Dorsolateral prefrontal cortex (tissue), 118 donors: ENCODE measurements around the gene RAB40C. TPM values are rescaled to one million over a fixed set of nuclear protein-coding genes. Genes with fewer than 3 reads are reported as not detected.

Experiments used
- microRNA-seq, 43 experiments: library from miRNA; unstranded; fragments of <30 nt; microRNA quantifications; one replicate each; pipeline ENCODE4 v1.2.0, GENCODE V29; 2022
- total RNA-seq, 120 experiments: library from RNA; stranded (reverse); gene quantifications; one replicate each; pipeline versions ENCODE4 v1.2.3 to v1.2.4, GENCODE V29; 2022

RAB40C gene
- total RNA-seq, 120 experiments from 2014 or later, result 34.4 to 107 (median 63.1) TPM

Small RNAs within 50 kb of the gene (microRNA-seq; reads per million reads assigned to microRNA genes)
- gene MIR3176, result 0 to 12.5 (median 3.1) reads per million in 43 experiments

Other genes with a start within 250 kb of the RAB40C start
- gene AXIN1, start 237.3 kb upstream of the RAB40C start, total RNA-seq, result 10 to 100 TPM; 13.3 to 34.4 (median 19.8) TPM
- gene MRPL28, start 219.5 kb upstream of the RAB40C start, total RNA-seq, result 10 to 100 TPM; 38.3 to 94.6 (median 65.9) TPM
- gene PGAP6, start 208.1 kb upstream of the RAB40C start, total RNA-seq, result 10 to 100 TPM; 16.0 to 41.4 (median 25.9) TPM
- 10 to 100 TPM; 27.9 to 89.2 (median 49.4) TPM for gene NME4, start 192.9 kb upstream of the RAB40C start, total RNA-seq
- 10 to 100 TPM in 108 of 120 experiments, 1 to 10 TPM in 12; 7.2 to 23.9 (median 13.5) TPM for gene DECR2, start 188.2 kb upstream of the RAB40C start, total RNA-seq
- gene RAB11FIP3, start 164.4 kb upstream of the RAB40C start, total RNA-seq, result 100 to 1,000 TPM in 110 of 120 experiments, 10 to 100 TPM in 10; 84.7 to 179 (median 116) TPM
- gene CAPN15, start 62.4 kb upstream of the RAB40C start, total RNA-seq, result 10 to 100 TPM; 18.8 to 69.8 (median 34.2) TPM
- gene PRR35, start 29.7 kb upstream of the RAB40C start, total RNA-seq, result under 1 TPM in 29 of 120 experiments, not detected in 91; 0.17 to 0.90 (median 0.28) TPM
- 1 to 10 TPM in 19 of 120 experiments, under 1 TPM in 97, not detected in 4; 0.20 to 1.6 (median 0.60) TPM for gene NHLRC4, start 23.1 kb upstream of the RAB40C start, total RNA-seq
- 100 to 1,000 TPM in 8 of 120 experiments, 10 to 100 TPM in 112; 51.5 to 125 (median 72.9) TPM for gene PIGQ, start 20.1 kb upstream of the RAB40C start, total RNA-seq
- 10 to 100 TPM in 3 of 120 experiments, 1 to 10 TPM in 117; 1.2 to 14.8 (median 4.0) TPM for gene WFIKKN1, start 40.9 kb downstream of the RAB40C start, total RNA-seq
- gene METTL26, start 46.2 kb downstream of the RAB40C start, total RNA-seq, result 100 to 1,000 TPM in 17 of 120 experiments, 10 to 100 TPM in 103; 51.9 to 123 (median 84.4) TPM
- gene MCRIP2, start 51.8 kb downstream of the RAB40C start, total RNA-seq, result 10 to 100 TPM; 24.1 to 97.3 (median 38.0) TPM
- gene WDR90, start 59.3 kb downstream of the RAB40C start, total RNA-seq, result 10 to 100 TPM; 12.5 to 50.4 (median 25.7) TPM
- gene RHOT2, start 78.1 kb downstream of the RAB40C start, total RNA-seq, result 100 to 1,000 TPM in 63 of 120 experiments, 10 to 100 TPM in 57; 69.8 to 145 (median 101) TPM
- gene RHBDL1, start 85.6 kb downstream of the RAB40C start, total RNA-seq, result 10 to 100 TPM; 10.3 to 39.1 (median 26.5) TPM
- 100 to 1,000 TPM in 119 of 120 experiments, 10 to 100 TPM in 1; 99.4 to 191 (median 150) TPM for gene STUB1, start 90.3 kb downstream of the RAB40C start, total RNA-seq
- 10 to 100 TPM; 19.0 to 50.5 (median 30.3) TPM for gene JMJD8, start 94.3 kb downstream of the RAB40C start, total RNA-seq
- gene WDR24, start 100.3 kb downstream of the RAB40C start, total RNA-seq, result 10 to 100 TPM; 12.4 to 22.0 (median 17.5) TPM
- 100 to 1,000 TPM; 121 to 658 (median 421) TPM for gene FBXL16, start 115.7 kb downstream of the RAB40C start, total RNA-seq
- gene METRN, start 125.1 kb downstream of the RAB40C start, total RNA-seq, result 100 to 1,000 TPM in 119 of 120 experiments, 10 to 100 TPM in 1; 84.0 to 448 (median 154) TPM
- 10 to 100 TPM; 38.5 to 95.7 (median 64.7) TPM for gene ANTKMT, start 131.1 kb downstream of the RAB40C start, total RNA-seq
- 10 to 100 TPM in 15 of 120 experiments, 1 to 10 TPM in 105; 2.3 to 15.5 (median 6.8) TPM for gene CCDC78, start 136.4 kb downstream of the RAB40C start, total RNA-seq
- 10 to 100 TPM; 27.4 to 81.3 (median 41.5) TPM for gene HAGHL, start 137.0 kb downstream of the RAB40C start, total RNA-seq
- 10 to 100 TPM; 32.4 to 98.2 (median 48.8) TPM for gene CIAO3, start 150.9 kb downstream of the RAB40C start, total RNA-seq
- 1 to 10 TPM in 39 of 120 experiments, under 1 TPM in 60, not detected in 21; 0.29 to 6.6 (median 0.90) TPM for gene MSLN, start 170.7 kb downstream of the RAB40C start, total RNA-seq
- gene RPUSD1, start 198.3 kb downstream of the RAB40C start, total RNA-seq, result 10 to 100 TPM in 119 of 120 experiments, 1 to 10 TPM in 1; 9.7 to 31.5 (median 23.0) TPM
- gene CHTF18, start 198.6 kb downstream of the RAB40C start, total RNA-seq, result 10 to 100 TPM in 118 of 120 experiments, 1 to 10 TPM in 2; 9.5 to 68.5 (median 17.6) TPM
- 10 to 100 TPM in 8 of 120 experiments, 1 to 10 TPM in 112; 1.1 to 13.0 (median 5.8) TPM for gene GNG13, start 210.7 kb downstream of the RAB40C start, total RNA-seq